IPS DF 6.9 (cell line): ENCODE data around the gene YPEL1.
"Not testable (repeated sequence)": the region's sequence is repeated elsewhere in the genome, so short reads cannot be mapped to it uniquely, and the experiment has no call there.

Experiments
- DNase-seq: peaks from one replicate; pipeline ENCODE4 v3.0.0-alpha.2; 2013; ENCODE audit warnings: low read depth, low spot score
- H3K27ac ChIP-seq: one replicate; pipeline ENCODE4 v1.5.1; 2013; ENCODE audit warnings: low read length, control low read depth
- H3K27me3 ChIP-seq: 2 replicates; pipeline ENCODE4 v1.6.1; 2013; ENCODE audit warnings: mild to moderate bottlenecking, low read length; ENCODE audit not compliant: control insufficient read depth, insufficient read depth
- H3K36me3 ChIP-seq: 2 replicates; pipeline ENCODE4 v1.6.1; 2013; ENCODE audit warnings: low read length; ENCODE audit not compliant: control insufficient read depth, insufficient read depth
- H3K4me1 ChIP-seq: 2 replicates; pipeline ENCODE4 v1.6.1; 2013; ENCODE audit warnings: low read length; ENCODE audit not compliant: control insufficient read depth, insufficient read depth
- H3K4me3 ChIP-seq: 2 replicates; pipeline ENCODE4 v1.5.1; 2013; ENCODE audit warnings: mild to moderate bottlenecking, low read length
- H3K9me3 ChIP-seq: 2 replicates; pipeline ENCODE4 v1.6.1; 2013; ENCODE audit warnings: low read length, inconsistent platforms; ENCODE audit not compliant: control insufficient read depth, insufficient read depth
- WGBS: extraction: QIAGEN DNeasy Blood & Tissue Kit; methylation state at CpG from one replicate; pipeline ENCODE4 v1.1.7; 2013; ENCODE audit warnings: mixed read lengths, missing lambda C conversion rate; ENCODE audit not compliant: insufficient read length, insufficient coverage; 5-methylcytosine and 5-hydroxymethylcytosine counted together

Gene YPEL1

GRCh38 chr22:21724496-21724895 lies 11.1 kb downstream of the YPEL1 start:
- H3K27me3 ChIP-seq, DNase-seq, H3K27ac ChIP-seq, H3K4me1 ChIP-seq, H3K36me3 ChIP-seq, H3K9me3 ChIP-seq, H3K4me3 ChIP-seq: not testable (repeated sequence)
- no CpG with 5 or more reads among the region's 3 CpGs for WGBS

- DNase-seq, H3K27ac ChIP-seq, H3K4me1 ChIP-seq, H3K4me3 ChIP-seq, H3K36me3 ChIP-seq, H3K9me3 ChIP-seq, H3K27me3 ChIP-seq: not testable (repeated sequence)
- no CpG with 5 or more reads among the region's 15 CpGs for WGBS
Observed at GRCh38 chr22:21721195-21721852, 14.3 kb downstream of the YPEL1 start.

- not testable (repeated sequence) for H3K27me3 ChIP-seq, H3K27ac ChIP-seq, H3K4me1 ChIP-seq, H3K4me3 ChIP-seq, H3K9me3 ChIP-seq, H3K36me3 ChIP-seq, DNase-seq
- WGBS: no CpG with 5 or more reads among the region's 10 CpGs
Observed at GRCh38 chr22:21720191-21720859, 15.3 kb downstream of the YPEL1 start.

- H3K4me3 ChIP-seq: no peak overlapping the region
- H3K27ac ChIP-seq: no peak overlapping the region
- no peaks in the 10 kb centered on the region for H3K4me1 ChIP-seq
- DNase-seq: no peak
- H3K27me3 ChIP-seq: no peaks in the 10 kb centered on the region
- H3K9me3 ChIP-seq: no peaks in the 10 kb centered on the region
- no CpG with 5 or more reads among the region's 4 CpGs for WGBS
- H3K36me3 ChIP-seq: no peaks in the 10 kb centered on the region
Observed at GRCh38 chr22:21719024-21719423, 16.6 kb downstream of the YPEL1 start.

- Histone ChIP-seq H3K27me3 (no peaks in the 10 kb centered on the region), H3K27ac (no peak overlapping the region), H3K36me3 (no peaks in the 10 kb centered on the region), H3K4me3 (no peak overlapping the region), H3K9me3 (no peaks in the 10 kb centered on the region), H3K4me1 (no peaks in the 10 kb centered on the region)
- no CpG with 5 or more reads among the region's 4 CpGs for WGBS
- DNase-seq: no peak
Observed at GRCh38 chr22:21718499-21718898, 17.1 kb downstream of the YPEL1 start.

- not testable (repeated sequence) for H3K27ac ChIP-seq, H3K4me3 ChIP-seq, H3K36me3 ChIP-seq, H3K9me3 ChIP-seq, H3K27me3 ChIP-seq, DNase-seq, H3K4me1 ChIP-seq
- WGBS: no CpG with 5 or more reads among the region's 15 CpGs
Observed at GRCh38 chr22:21716395-21717122, 19.0 kb downstream of the YPEL1 start.

GRCh38 chr22:21714786-21715185 lies 20.8 kb downstream of the YPEL1 start:
- no CpG with 5 or more reads among the region's 3 CpGs for WGBS
- no peak for DNase-seq
- no peaks in the 10 kb centered on the region for H3K36me3 ChIP-seq

GRCh38 chr22:21714059-21714770 lies 21.4 kb downstream of the YPEL1 start:
- DNase-seq: no peak
- Histone ChIP-seq H3K36me3 (no peaks in the 10 kb centered on the region), H3K27me3 (no peaks in the 10 kb centered on the region), H3K4me3 (no peak overlapping the region), H3K4me1 (no peaks in the 10 kb centered on the region), H3K9me3 (no peaks in the 10 kb centered on the region), H3K27ac (no peak overlapping the region)
- no CpG with 5 or more reads among the region's 32 CpGs for WGBS

More at GRCh38 chr22:21714786-21715185, 20.8 kb downstream of the YPEL1 start:
- H3K27ac ChIP-seq: no peak overlapping the region
- no peaks in the 10 kb centered on the region for H3K4me1 ChIP-seq
- no peaks in the 10 kb centered on the region for H3K27me3 ChIP-seq
- H3K4me3 ChIP-seq: no peak overlapping the region
- H3K9me3 ChIP-seq: no peaks in the 10 kb centered on the region

GRCh38 chr22:21713428-21714058 lies 22.1 kb downstream of the YPEL1 start:
- no peak overlapping the region for H3K27ac ChIP-seq

More at GRCh38 chr22:21713428-21714058, 22.1 kb downstream of the YPEL1 start:
- H3K4me3 ChIP-seq: no peak overlapping the region
- H3K36me3 ChIP-seq: no peaks in the 10 kb centered on the region
- WGBS: no CpG with 5 or more reads among the region's 9 CpGs
- no peaks in the 10 kb centered on the region for H3K4me1 ChIP-seq
- no peaks in the 10 kb centered on the region for H3K27me3 ChIP-seq
- no peaks in the 10 kb centered on the region for H3K9me3 ChIP-seq
- DNase-seq: no peak
